ENCODE data around the gene ZNF804B. TPM values are rescaled to one million over a fixed set of nuclear protein-coding genes. Genes with fewer than 3 reads are reported as not detected.

The ZNF804B gene
- not detected for total RNA-seq

DNA sequence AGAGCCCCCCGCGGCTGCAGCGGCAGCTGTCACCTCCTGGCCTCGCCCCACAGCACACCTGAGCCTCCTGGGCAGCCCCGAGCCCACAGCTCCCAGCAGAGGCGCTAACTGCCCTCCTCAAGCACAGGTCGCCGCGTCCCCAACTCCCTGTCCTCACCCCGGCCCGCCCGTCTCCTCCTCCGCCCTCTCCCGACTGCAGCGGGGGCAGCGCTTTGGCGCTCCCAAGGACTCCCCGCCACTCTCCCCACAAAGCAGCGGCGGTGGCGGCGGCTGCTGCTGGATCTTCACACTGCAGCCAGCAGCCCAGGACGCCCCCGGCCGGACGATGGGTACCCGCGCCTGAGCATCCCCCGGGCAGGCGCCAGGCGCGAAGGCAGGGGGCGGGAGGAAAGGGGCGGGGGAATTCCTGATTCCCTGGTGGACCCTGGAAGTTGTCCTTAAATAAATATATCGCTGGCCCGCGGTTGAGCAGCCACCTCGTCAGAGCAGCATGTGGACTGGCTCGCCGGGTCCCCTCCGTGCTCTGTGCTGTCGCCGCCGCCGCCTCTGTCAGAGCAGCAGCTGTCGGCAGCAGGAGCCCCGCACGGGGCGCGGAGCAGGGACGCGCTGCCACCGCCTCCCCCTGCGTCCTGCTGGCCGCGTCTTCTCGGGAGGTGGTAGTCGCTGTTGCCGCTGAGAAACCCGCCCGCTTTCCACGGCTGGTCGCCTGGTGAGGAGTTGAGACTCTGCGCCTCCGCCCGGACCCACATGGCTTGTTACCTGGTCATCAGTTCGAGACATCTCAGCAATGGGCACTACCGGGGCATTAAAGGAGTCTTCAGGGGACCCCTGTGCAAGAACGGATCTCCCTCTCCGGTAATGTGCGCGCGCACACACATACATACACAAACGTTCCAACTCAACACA is at the start of gene ZNF804B:
ZNF804B (plus strand) TSS at position 471 of the 906 bp plus-strand sequence; CDS start at position 748, 277 bp downstream.
- peak within 1 kb of the TSS; percentile 22 for H3K4me3 Mint-ChIP-seq

DNA sequence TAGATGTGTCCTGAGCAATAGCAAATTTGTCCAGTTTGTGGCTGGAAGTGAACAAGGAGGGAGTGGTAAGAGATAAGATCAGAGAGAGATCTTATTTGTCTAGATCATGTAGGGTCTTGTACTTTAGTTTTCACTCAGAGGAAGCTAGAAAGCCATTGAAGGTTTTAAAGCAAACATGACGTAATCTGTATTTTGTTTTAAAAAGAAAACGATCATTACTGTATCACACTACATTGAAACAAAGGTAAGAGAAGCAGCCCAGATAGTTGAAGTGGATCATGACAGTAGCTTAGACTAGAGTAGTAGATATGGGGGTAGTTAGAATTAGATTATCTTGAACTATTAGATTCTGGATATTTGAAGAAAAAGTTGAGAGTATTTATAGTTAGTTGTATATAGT is 23.6 kb upstream of the ZNF804B start:
- H3K36me3 Mint-ChIP-seq: no peaks in the 10 kb centered on the region
- H3K4me3 Mint-ChIP-seq: no peak overlapping the region
- H3K9me3 Mint-ChIP-seq: no peaks in the 10 kb centered on the region
- no peak overlapping the region for H3K27ac Mint-ChIP-seq
- no peaks in the 10 kb centered on the region for H3K27me3 Mint-ChIP-seq
- ATAC-seq (ENCODE audit: low read depth) (no peak), DNase-seq (no peak)
- POLR2A ChIA-PET: no interaction called here
- no peaks in the 10 kb centered on the region for H3K4me1 Mint-ChIP-seq

More for the DNA sequence above, at the start of gene ZNF804B:
- ATAC-seq (ENCODE audit: low read depth) (peak; percentile 36), DNase-seq (peak; percentile 27)
- POLR2A ChIA-PET: no interaction called here
- H3K27ac Mint-ChIP-seq: no peak within 1 kb of the TSS
- peaks cover 2% of the 10 kb centered on the region for H3K4me1 Mint-ChIP-seq
- no peaks in the 10 kb centered on the region for H3K9me3 Mint-ChIP-seq
- H3K36me3 Mint-ChIP-seq: no peaks in the 10 kb centered on the region
- H3K27me3 Mint-ChIP-seq: peaks cover 55% of the 10 kb centered on the region

DNA sequence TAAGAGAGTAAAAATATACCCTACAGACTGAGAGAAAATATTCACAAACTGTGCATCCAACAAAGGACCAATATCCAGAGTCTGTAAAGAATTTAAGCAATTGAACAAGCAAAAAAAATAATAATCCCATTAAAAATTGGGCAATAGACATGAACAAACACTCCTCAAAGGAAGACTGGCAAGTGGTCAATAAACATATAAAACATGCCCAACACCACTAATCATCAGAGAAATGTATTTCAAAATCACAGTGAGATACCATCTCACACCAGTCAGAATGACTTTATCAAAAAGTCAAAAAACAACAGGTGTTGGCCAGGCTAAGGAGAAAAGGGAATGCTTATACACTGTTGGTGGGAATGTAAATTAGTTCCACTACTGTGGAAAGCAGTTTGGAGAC is 21.9 kb upstream of the ZNF804B start:
- H3K4me1 Mint-ChIP-seq: no peaks in the 10 kb centered on the region
- DNase-seq (no peak), ATAC-seq (ENCODE audit: low read depth) (no peak)
- H3K9me3 Mint-ChIP-seq: no peaks in the 10 kb centered on the region
- POLR2A ChIA-PET: no interaction called here
- H3K36me3 Mint-ChIP-seq: no peaks in the 10 kb centered on the region
- H3K27ac Mint-ChIP-seq: no peak overlapping the region
- H3K27me3 Mint-ChIP-seq: no peaks in the 10 kb centered on the region
- H3K4me3 Mint-ChIP-seq: no peak overlapping the region

DNA sequence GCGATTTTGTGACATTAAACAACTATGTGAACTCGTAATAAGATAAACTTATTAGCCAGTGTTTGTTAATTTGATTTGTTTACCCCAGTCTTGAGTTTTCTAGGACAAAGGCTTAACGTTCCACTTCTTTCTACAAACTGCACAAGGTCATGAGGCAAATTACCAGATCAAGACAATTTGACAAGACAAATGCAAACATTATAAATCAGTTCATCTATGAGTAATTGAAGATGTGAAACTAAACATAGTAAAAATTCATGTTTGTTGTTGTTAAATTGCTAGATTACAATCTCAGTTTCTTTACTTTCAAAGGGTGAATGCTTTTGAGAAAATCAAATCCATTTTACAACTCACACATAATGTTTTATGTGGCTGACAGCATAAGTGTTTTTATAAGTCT is 13.4 kb upstream of the ZNF804B start:
- H3K36me3 Mint-ChIP-seq: no peaks in the 10 kb centered on the region
- no peak overlapping the region for H3K27ac Mint-ChIP-seq
- no peaks in the 10 kb centered on the region for H3K27me3 Mint-ChIP-seq

DNA sequence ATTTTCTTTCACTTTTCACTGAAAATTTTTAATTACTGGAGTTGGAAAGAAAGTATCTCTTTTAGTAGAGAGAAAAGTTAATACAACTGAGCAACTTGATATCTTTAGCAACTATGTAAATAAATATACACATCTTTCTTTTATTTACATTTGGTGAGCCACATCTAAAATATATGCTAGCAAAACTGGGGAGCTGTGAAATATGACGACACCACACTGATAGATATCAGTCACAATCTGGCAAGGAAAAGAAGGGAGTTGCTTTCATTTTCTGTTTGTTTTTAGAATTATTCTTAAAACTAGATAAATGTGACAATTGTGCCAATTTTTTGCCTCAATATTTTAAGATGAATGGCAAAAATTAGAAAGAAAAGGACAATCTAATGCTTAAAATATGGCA is 2.7 kb upstream of the ZNF804B start:
- ATAC-seq (ENCODE audit: low read depth): no peak
- H3K9me3 Mint-ChIP-seq: no peaks in the 10 kb centered on the region

More for the DNA sequence above, 13.4 kb upstream of the ZNF804B start:
- POLR2A ChIA-PET: no interaction called here
- ATAC-seq (ENCODE audit: low read depth) (no peak), DNase-seq (no peak)
- Mint-ChIP-seq H3K9me3 (no peaks in the 10 kb centered on the region), H3K4me1 (no peaks in the 10 kb centered on the region), H3K4me3 (no peak overlapping the region)

DNA sequence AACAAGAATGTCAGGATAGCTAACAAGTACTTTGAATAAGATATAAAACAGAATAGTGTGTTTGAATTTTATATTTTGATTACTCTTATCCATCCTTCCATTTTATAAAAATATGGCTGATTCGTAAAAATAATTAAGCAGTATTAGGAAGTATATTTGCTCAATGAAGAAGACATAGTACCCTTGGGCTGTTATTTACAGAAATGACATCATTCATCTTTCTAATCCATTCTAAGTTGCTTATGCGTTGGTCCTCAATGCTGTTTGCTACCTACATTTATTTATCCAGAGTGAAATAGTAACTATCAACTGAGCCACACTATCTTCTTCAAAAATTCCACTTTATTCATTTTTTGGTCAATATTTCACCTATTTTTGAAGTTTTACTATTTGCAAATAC is 2.1 kb upstream of the ZNF804B start:
- DNase-seq (no peak), ATAC-seq (ENCODE audit: low read depth) (no peak)
- POLR2A ChIA-PET: no interaction called here
- no peaks in the 10 kb centered on the region for H3K36me3 Mint-ChIP-seq
- no peaks in the 10 kb centered on the region for H3K9me3 Mint-ChIP-seq
- no peak overlapping the region for H3K27ac Mint-ChIP-seq
- no peak overlapping the region for H3K4me3 Mint-ChIP-seq
- peaks cover 2% of the 10 kb centered on the region for H3K4me1 Mint-ChIP-seq
- H3K27me3 Mint-ChIP-seq: peaks cover 51% of the 10 kb centered on the region

More for the DNA sequence above, 2.7 kb upstream of the ZNF804B start:
- POLR2A ChIA-PET: no interaction called here
- Mint-ChIP-seq H3K27me3 (peaks cover 45% of the 10 kb centered on the region), H3K36me3 (no peaks in the 10 kb centered on the region), H3K27ac (no peak overlapping the region), H3K4me3 (no peak overlapping the region), H3K4me1 (peaks cover 2% of the 10 kb centered on the region)
- DNase-seq: no peak

DNA sequence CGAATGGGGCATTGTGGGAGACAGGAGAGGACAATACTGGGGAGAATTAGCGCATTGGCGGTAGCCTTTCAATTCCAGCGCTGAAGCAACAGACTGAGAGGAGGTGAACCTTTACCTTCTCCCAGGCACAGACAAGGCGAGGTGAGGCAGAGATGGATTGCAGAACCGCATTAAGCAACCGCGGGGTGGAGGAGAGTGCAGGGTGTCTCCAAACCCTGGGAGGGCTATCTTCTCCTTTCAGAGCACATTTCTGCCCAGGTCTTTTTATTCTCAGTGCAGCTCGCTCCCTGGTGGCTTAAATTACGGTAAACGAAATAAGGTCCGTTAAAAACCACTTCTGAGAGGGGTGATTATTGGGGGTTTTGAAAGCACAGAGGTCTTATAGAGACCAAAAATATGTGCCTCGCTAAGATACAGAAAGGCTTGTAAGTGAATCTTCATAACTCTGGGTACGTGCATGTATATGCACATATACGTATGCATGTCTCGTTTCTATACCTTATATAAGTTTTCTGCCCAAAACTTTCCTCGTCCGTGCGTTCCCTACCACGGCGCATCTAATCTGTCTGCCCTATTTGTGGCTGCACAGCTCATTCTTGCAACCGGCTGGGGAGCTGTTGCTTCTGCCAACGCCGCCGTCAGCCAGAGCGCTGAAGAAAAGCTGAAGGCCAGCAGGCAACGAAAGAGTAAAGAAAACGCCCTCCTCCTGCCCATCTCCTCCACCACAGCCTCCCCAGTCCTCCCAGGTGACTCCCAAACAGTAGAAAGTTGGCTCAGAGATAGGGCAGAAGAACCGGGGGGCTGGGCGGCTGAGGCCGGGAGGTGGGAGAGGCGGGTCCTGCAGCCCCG is 895 bp upstream of the ZNF804B start:
- H3K4me3 Mint-ChIP-seq: peak overlapping the region; percentile 22
- H3K4me1 Mint-ChIP-seq: peaks cover 2% of the 10 kb centered on the region
- peaks cover 55% of the 10 kb centered on the region for H3K27me3 Mint-ChIP-seq
- no peaks in the 10 kb centered on the region for H3K36me3 Mint-ChIP-seq
- no peaks in the 10 kb centered on the region for H3K9me3 Mint-ChIP-seq
- ATAC-seq (ENCODE audit: low read depth) (no peak), DNase-seq (peak; percentile 31)
- POLR2A ChIA-PET: no interaction called here
- no peak overlapping the region for H3K27ac Mint-ChIP-seq

DNA sequence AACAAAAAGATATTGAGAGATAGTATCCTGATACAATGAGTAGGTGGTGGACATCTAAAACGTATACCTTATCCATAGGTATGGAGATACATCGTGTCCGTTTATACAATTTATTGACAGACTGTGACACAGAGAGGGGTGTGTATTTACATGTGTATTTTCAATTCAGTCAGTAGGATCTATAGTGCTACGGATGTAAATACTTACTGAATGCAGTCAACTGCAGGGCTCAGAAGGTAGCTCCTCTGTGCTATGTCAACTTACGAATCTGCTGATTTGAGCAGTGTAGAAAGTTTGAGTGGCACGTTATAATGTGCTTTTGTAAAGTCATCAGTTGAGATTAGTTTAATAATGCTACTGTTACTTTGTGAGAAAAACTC is 626 bp downstream of the ZNF804B start:
- no peak for DNase-seq
- Mint-ChIP-seq H3K27ac (no peak overlapping the region), H3K4me1 (peaks cover 2% of the 10 kb centered on the region), H3K36me3 (no peaks in the 10 kb centered on the region), H3K9me3 (no peaks in the 10 kb centered on the region), H3K4me3 (no peak overlapping the region), H3K27me3 (peaks cover 55% of the 10 kb centered on the region)
- POLR2A ChIA-PET: no interaction called here
- ATAC-seq (ENCODE audit: low read depth): no peak

DNA sequence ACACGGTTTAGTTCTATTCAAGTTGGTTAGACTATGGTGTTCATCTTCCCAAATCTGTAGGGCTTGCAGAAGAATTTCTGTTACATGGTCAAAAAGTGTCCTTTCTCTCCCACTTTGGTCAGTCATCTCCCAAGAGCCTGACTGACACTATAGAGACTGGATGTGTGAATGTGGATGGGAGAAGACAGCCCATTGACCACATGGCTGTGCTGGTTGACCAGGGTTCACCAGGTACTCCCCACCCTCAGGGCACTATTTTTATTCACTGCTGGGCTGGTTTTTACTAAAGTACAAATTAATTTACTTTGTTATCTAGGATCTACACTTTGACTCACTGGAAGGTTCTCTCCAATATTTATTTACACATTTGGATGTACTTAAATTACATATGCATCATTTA is 2.3 kb downstream of the ZNF804B start:
- Mint-ChIP-seq H3K4me1 (peaks cover 2% of the 10 kb centered on the region), H3K4me3 (no peak overlapping the region), H3K27ac (no peak overlapping the region), H3K9me3 (no peaks in the 10 kb centered on the region), H3K36me3 (no peaks in the 10 kb centered on the region), H3K27me3 (peaks cover 44% of the 10 kb centered on the region)
- POLR2A ChIA-PET: no interaction called here
- no peak for DNase-seq
- no peak for ATAC-seq (ENCODE audit: low read depth)

DNA sequence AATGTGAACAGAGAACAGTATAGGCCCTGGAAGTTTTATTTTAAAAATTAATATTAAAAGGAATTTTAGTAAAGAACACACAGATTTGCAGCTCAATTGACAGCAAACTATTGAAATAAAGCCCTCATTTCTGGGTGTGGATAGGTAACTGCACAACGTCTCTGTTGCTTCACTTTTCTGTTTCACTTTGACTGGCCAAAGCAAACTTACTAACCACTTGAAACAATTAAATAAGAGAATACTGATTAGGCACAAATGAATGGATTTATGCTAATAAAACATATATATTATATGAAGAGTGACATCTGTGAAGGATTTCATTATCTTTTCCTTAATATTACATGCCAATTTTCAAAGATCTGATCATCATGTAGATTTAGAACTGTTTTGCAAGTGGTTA is 11.9 kb downstream of the ZNF804B start:
- DNase-seq (no peak), ATAC-seq (ENCODE audit: low read depth) (no peak)
- POLR2A ChIA-PET: no interaction called here
- no peaks in the 10 kb centered on the region for H3K9me3 Mint-ChIP-seq
- H3K27me3 Mint-ChIP-seq: peaks cover 5% of the 10 kb centered on the region
- no peak overlapping the region for H3K4me3 Mint-ChIP-seq
- H3K36me3 Mint-ChIP-seq: no peaks in the 10 kb centered on the region
- H3K4me1 Mint-ChIP-seq: no peaks in the 10 kb centered on the region
- H3K27ac Mint-ChIP-seq: no peak overlapping the region

DNA sequence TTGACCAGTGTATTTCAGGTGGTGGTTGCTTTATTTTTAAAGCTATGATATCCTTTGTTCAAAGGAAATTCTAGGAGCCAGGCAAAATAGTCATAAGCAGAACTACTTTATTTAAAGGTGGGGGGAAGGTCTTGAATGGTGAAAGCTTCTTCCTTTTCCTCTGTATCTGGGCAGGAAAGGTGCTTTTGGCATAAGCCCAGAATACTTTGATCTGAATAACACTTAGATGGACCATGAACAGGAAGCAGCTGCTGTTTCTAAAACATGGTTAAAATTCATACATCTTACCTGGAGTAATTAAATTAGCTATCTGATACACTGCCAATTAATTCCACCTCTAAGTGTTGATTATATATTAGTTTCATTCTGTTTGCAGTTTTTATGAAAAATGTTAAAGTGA is 13.3 kb downstream of the ZNF804B start:
- Mint-ChIP-seq H3K36me3 (no peaks in the 10 kb centered on the region), H3K4me1 (no peaks in the 10 kb centered on the region), H3K27me3 (no peaks in the 10 kb centered on the region), H3K4me3 (no peak overlapping the region), H3K27ac (no peak overlapping the region), H3K9me3 (no peaks in the 10 kb centered on the region)
- ATAC-seq (ENCODE audit: low read depth) (no peak), DNase-seq (no peak)
- POLR2A ChIA-PET: no interaction called here

DNA sequence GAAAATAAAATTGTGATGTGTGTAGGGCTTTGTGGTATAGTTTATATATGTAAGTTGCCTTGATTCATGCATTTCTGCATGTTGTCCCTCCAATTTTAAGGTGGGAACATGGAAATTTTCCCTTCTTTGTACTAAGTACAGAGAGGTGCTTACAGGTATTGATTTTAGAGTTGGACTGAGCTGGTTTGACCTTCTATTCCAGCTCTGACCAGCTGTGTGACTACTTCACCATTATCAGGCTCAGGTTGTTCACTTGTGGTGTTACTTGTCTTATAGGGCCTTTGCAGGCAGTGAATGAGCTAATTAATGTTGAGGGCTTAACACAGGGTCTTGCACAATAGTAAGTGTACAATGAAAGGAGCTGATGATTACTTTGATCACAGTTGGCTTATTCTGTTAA is 16.3 kb downstream of the ZNF804B start:
- Mint-ChIP-seq H3K9me3 (no peaks in the 10 kb centered on the region), H3K4me3 (no peak overlapping the region), H3K27ac (no peak overlapping the region), H3K27me3 (no peaks in the 10 kb centered on the region), H3K36me3 (no peaks in the 10 kb centered on the region), H3K4me1 (no peaks in the 10 kb centered on the region)
- ATAC-seq (ENCODE audit: low read depth) (no peak), DNase-seq (no peak)
- POLR2A ChIA-PET: no interaction called here

DNA sequence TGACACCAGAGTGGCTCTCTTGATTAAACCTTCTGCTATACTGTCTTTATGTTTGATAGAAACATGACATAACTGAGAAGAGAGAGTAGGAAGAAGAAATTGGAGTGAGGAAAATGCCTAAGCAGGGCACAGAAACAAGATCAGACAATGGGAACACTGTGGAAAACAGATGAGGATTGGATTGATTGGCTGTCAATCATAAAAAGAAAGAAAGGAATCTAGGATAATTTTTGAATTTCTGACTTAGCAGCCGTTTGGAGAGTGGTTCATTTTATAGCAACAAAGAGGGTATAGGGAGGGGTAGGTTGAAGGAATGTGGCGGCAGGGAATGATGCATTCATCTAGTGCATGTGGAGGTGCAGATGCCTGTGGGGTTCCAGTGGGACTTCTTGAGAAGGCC is 28.3 kb downstream of the ZNF804B start:
- Mint-ChIP-seq H3K27ac (no peak overlapping the region), H3K9me3 (no peaks in the 10 kb centered on the region), H3K36me3 (no peaks in the 10 kb centered on the region)

More for the DNA sequence above, 28.3 kb downstream of the ZNF804B start:
- H3K27me3 Mint-ChIP-seq: peaks cover 3% of the 10 kb centered on the region
- ATAC-seq (ENCODE audit: low read depth) (no peak), DNase-seq (no peak)
- POLR2A ChIA-PET: no interaction called here
- H3K4me3 Mint-ChIP-seq: no peak overlapping the region
- no peaks in the 10 kb centered on the region for H3K4me1 Mint-ChIP-seq
